Caco-2 (cell line): Measurements from ENCODE around the gene CFAP126. TPM values are rescaled to one million over a fixed set of nuclear protein-coding genes. Genes with fewer than 3 reads are reported as not detected.

Experiments
- BruUV-seq: library from RNA; stranded (reverse); fragments of 400-500 nt; replicated peaks from 2 replicates; lab custom pipeline; 2021; lab: Mats Ljungman, UMichigan
- CTCF ChIA-PET: fragments of 300-600 bp; sonication (Branson Sonifier 250); formaldehyde crosslinking; loops from one replicate; lab custom pipeline; 2022; ENCODE audit warnings: antibody characterized with exemption; lab: Charles Lee
- POLR2A ChIA-PET: fragments of 300-600 bp; sonication (Branson Sonifier 250); formaldehyde crosslinking; loops from one replicate; lab custom pipeline; 2022; ENCODE audit warnings: antibody characterized with exemption; lab: Charles Lee
- DNase-seq, 2 experiments: peaks; one replicate each; pipeline versions ENCODE4 v3.0.0 to v3.0.0-alpha.2; 2020 to 2022
- H3K27me3 ChIP-seq: replicated peaks from 2 replicates; pipeline ENCODE4 v1.6.0; 2011; ENCODE audit warnings: low read length; ENCODE audit not compliant: control insufficient read depth, insufficient read depth
- H3K36me3 ChIP-seq: 2 replicates; pipeline ENCODE4 v1.5.1; 2011; ENCODE audit warnings: low read length; ENCODE audit not compliant: control insufficient read depth, insufficient read depth
- H3K4me1 ChIP-seq: fragments of 250-450 bp; sonication (Bioruptor Pico); 2 replicates; pipeline ENCODE4 v1.5.1; 2020; ENCODE audit warnings: mild to moderate bottlenecking
- H3K4me3 ChIP-seq: 2 replicates; pipeline ENCODE4 v1.5.1; 2011; ENCODE audit warnings: low read depth, mild to moderate bottlenecking, control low read depth, low read length
- H3K9me3 ChIP-seq: fragments of 250-450 bp; sonication (Bioruptor Pico); 2 replicates; pipeline ENCODE4 v1.5.1; 2020; ENCODE audit warnings: mild to moderate bottlenecking, moderate library complexity
- H3K27ac Mint-ChIP-seq: one replicate; pipeline ENCODE4 v1.8.0; 2022; ENCODE audit warnings: mixed read lengths; ENCODE audit not compliant: unreplicated experiment
- H3K27me3 Mint-ChIP-seq: one replicate; pipeline ENCODE4 v1.8.0; 2022; ENCODE audit warnings: mixed read lengths; ENCODE audit not compliant: insufficient read depth, unreplicated experiment
- H3K36me3 Mint-ChIP-seq: one replicate; pipeline ENCODE4 v1.8.0; 2022; ENCODE audit warnings: mild to moderate bottlenecking, mixed read lengths; ENCODE audit not compliant: insufficient read depth, unreplicated experiment
- H3K4me1 Mint-ChIP-seq: one replicate; pipeline ENCODE4 v1.8.0; 2022; ENCODE audit warnings: low read depth, mixed read lengths; ENCODE audit not compliant: unreplicated experiment
- H3K4me3 Mint-ChIP-seq: one replicate; pipeline ENCODE4 v1.8.0; 2022; ENCODE audit warnings: mild to moderate bottlenecking, moderate library complexity, mixed read lengths; ENCODE audit not compliant: unreplicated experiment
- H3K9me3 Mint-ChIP-seq: one replicate; pipeline ENCODE4 v1.8.0; 2022; ENCODE audit warnings: mixed read lengths; ENCODE audit not compliant: unreplicated experiment
- intact Hi-C: fragments of 100-400 bp; cut with micrococcal nuclease; formaldehyde crosslinking; loops from one replicate; pipeline ENCODE4 v1.10.0; 2022; ENCODE audit not compliant: unreplicated experiment
- total RNA-seq: library from RNA; stranded (reverse); gene quantifications from 2 replicates; pipeline ENCODE4 v1.2.3, GENCODE V29; 2022
- TF ChIP-seq, protein P1 (sequence below), 2 experiments: fragments of 200-600 bp in 1 of 2; IDR thresholded peaks; 1 replicate in 1 of 2; 2 replicates in 1 of 2; pipeline versions ENCODE4 v1.5.1 to v1.8.0; 2011 to 2022; ENCODE audit warnings: antibody characterized with exemption in 1 of 2, control low read depth in 1 of 2, inconsistent platforms in 1 of 2, low read depth in 1 of 2, low read length in 1 of 2, mild to moderate bottlenecking in 1 of 2, moderate library complexity in 1 of 2; ENCODE audit not compliant: insufficient read depth in 1 of 2, severe bottlenecking in 1 of 2, unreplicated experiment in 1 of 2

CFAP126 gene
- total RNA-seq, 1 experiment from 2014 or later = not detected

- H3K27ac Mint-ChIP-seq = no peak overlapping the region
- Histone ChIP-seq H3K27me3 (no peaks in the 10 kb centered on the region), H3K4me1 (peaks cover 15% of the 10 kb centered on the region; the same call in 1 of the 2 replicates), H3K36me3 (no peaks in the 10 kb centered on the region), H3K4me3 (no peak overlapping the region), H3K9me3 (no peaks in the 10 kb centered on the region)
- intact Hi-C loops = no loop called here
- no peaks in the 10 kb centered on the region for H3K9me3 Mint-ChIP-seq
- TF ChIP-seq, protein P1, sequence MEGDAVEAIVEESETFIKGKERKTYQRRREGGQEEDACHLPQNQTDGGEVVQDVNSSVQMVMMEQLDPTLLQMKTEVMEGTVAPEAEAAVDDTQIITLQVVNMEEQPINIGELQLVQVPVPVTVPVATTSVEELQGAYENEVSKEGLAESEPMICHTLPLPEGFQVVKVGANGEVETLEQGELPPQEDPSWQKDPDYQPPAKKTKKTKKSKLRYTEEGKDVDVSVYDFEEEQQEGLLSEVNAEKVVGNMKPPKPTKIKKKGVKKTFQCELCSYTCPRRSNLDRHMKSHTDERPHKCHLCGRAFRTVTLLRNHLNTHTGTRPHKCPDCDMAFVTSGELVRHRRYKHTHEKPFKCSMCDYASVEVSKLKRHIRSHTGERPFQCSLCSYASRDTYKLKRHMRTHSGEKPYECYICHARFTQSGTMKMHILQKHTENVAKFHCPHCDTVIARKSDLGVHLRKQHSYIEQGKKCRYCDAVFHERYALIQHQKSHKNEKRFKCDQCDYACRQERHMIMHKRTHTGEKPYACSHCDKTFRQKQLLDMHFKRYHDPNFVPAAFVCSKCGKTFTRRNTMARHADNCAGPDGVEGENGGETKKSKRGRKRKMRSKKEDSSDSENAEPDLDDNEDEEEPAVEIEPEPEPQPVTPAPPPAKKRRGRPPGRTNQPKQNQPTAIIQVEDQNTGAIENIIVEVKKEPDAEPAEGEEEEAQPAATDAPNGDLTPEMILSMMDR (IDR thresholded peaks at IDR 0.05; ENCODE audit: insufficient read depth in 1 of 2, low read depth in 1 of 2, low read length in 1 of 2, severe bottlenecking in 1 of 2, unreplicated experiment in 1 of 2) = no peak
- H3K27me3 Mint-ChIP-seq = no peaks in the 10 kb centered on the region
- DNase-seq = no peak
- H3K4me3 Mint-ChIP-seq = no peak overlapping the region
- no peaks in the 10 kb centered on the region for H3K4me1 Mint-ChIP-seq
- ChIA-PET POLR2A (no interaction called here), CTCF (interaction anchor here (1.1 to 1.6 kb wide), 4 partner anchors 16 to 179 kb away, joined by 3 to 21 read pairs (median 12); partner anchors contain the start of gene TOMM40L)
- BruUV-seq = no TSS peak
- peaks cover 6% of the 10 kb centered on the region for H3K36me3 Mint-ChIP-seq
These were observed 5.8 kb upstream of the CFAP126 start for GRCh38 chr1:161373442-161373841.

DNA sequence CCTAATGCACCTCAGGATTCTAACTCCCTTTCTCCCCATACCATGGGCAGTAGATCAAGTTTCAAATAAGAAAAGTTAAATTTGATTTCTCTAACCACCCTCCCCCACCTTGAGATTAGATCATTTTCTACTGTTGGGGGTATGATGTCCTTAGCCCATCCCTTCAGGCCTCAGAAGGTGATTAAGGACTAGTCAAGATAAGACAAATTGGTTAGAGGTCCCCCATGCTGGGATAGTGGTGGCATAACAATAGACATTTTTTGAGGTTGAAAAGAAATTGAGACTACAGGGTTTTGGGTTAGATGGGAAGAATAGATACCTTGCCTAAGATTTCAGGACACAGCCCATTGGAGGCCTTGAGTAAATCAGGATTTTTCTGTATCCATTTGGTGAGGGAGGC lies 2.5 kb downstream of the CFAP126 start:
- Mint-ChIP-seq H3K27me3 (no peaks in the 10 kb centered on the region), H3K27ac (no peak overlapping the region), H3K4me3 (no peak overlapping the region), H3K9me3 (no peaks in the 10 kb centered on the region), H3K36me3 (peaks cover 47% of the 10 kb centered on the region), H3K4me1 (no peaks in the 10 kb centered on the region)
- Histone ChIP-seq H3K36me3 (no peaks in the 10 kb centered on the region; the same call in 1 of the 2 replicates), H3K4me3 (no peak overlapping the region), H3K27me3 (no peaks in the 10 kb centered on the region), H3K9me3 (no peaks in the 10 kb centered on the region), H3K4me1 (no peaks in the 10 kb centered on the region)
- intact Hi-C loops = no loop called here
- CTCF ChIA-PET = no interaction called here
- POLR2A ChIA-PET = no interaction called here
- TF ChIP-seq, protein P1 (IDR thresholded peaks at IDR 0.05; ENCODE audit: insufficient read depth in 1 of 2, low read depth in 1 of 2, low read length in 1 of 2, severe bottlenecking in 1 of 2, unreplicated experiment in 1 of 2) = no peak
- no TSS peak for BruUV-seq
- DNase-seq = no peak

DNA sequence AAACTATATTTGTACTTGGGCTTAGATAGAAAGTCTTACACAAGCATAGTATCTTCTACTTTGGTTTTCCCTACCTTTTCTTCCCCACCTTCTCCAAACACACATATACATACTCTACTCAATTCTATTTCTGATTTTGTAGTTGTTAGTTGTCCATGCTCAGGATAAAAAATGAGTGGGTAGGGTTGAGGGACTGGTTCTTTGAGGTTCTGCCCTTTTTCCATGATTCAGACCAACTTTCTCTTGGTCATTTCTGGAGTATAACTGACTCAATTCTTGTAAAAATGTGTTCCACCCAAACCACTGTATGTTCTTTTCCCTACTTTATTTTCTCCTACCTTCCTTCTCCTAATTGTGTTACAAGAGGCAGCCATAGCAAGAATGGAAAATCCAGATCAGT lies 3.3 kb downstream of the CFAP126 start:
- Mint-ChIP-seq H3K36me3 (peaks cover 47% of the 10 kb centered on the region), H3K4me3 (no peak overlapping the region), H3K9me3 (no peaks in the 10 kb centered on the region), H3K4me1 (no peaks in the 10 kb centered on the region), H3K27ac (no peak overlapping the region), H3K27me3 (no peaks in the 10 kb centered on the region)
- Histone ChIP-seq H3K4me1 (no peaks in the 10 kb centered on the region), H3K27me3 (no peaks in the 10 kb centered on the region), H3K9me3 (no peaks in the 10 kb centered on the region), H3K36me3 (no peaks in the 10 kb centered on the region; the same call in 1 of the 2 replicates), H3K4me3 (no peak overlapping the region)
- CTCF ChIA-PET = no interaction called here
- TF ChIP-seq, protein P1 (IDR thresholded peaks at IDR 0.05; ENCODE audit: insufficient read depth in 1 of 2, low read depth in 1 of 2, low read length in 1 of 2, severe bottlenecking in 1 of 2, unreplicated experiment in 1 of 2) = no peak
- POLR2A ChIA-PET = no interaction called here
- intact Hi-C loops = no loop called here
- no peak for DNase-seq
- no TSS peak for BruUV-seq
